Measurements from ENCODE around the gene NAPG.

NAPG gene

GRCh38 chr18:10482985-10483949, 42.6 kb upstream of the NAPG start:
- no peak overlapping the region for H3K4me3 ChIP-seq
- TF ChIP-seq CTCF (IDR thresholded peaks at IDR 0.05) = no peak
- DNase-seq (ENCODE audit: low spot score) = no peak
- no peak overlapping the region for H3K27ac ChIP-seq

GRCh38 chr18:10485475-10485874, 40.4 kb upstream of the NAPG start:
- no peak for TF ChIP-seq CTCF (IDR thresholded peaks at IDR 0.05)
- H3K4me3 ChIP-seq = no peak overlapping the region
- no peak overlapping the region for H3K27ac ChIP-seq
- no peak for DNase-seq (ENCODE audit: low spot score)

GRCh38 chr18:10486362-10486761, 39.5 kb upstream of the NAPG start:
- Histone ChIP-seq H3K27ac (no peak overlapping the region), H3K4me3 (no peak overlapping the region)
- no peak for TF ChIP-seq CTCF (IDR thresholded peaks at IDR 0.05)
- no peak for DNase-seq (ENCODE audit: low spot score)

- H3K4me3 ChIP-seq = no peak overlapping the region
- H3K27ac ChIP-seq = no peak overlapping the region
- no peak for TF ChIP-seq CTCF (IDR thresholded peaks at IDR 0.05)
- no peak for DNase-seq (ENCODE audit: low spot score)
Observed at GRCh38 chr18:10487154-10487553, 38.7 kb upstream of the NAPG start.

GRCh38 chr18:10488017-10488416, 37.8 kb upstream of the NAPG start:
- no peak for DNase-seq (ENCODE audit: low spot score)
- H3K27ac ChIP-seq = no peak overlapping the region
- no peak overlapping the region for H3K4me3 ChIP-seq
- no peak for TF ChIP-seq CTCF (IDR thresholded peaks at IDR 0.05)

- H3K27ac ChIP-seq = no peak overlapping the region
- H3K4me3 ChIP-seq = no peak overlapping the region
- TF ChIP-seq CTCF (IDR thresholded peaks at IDR 0.05) = no peak
- no peak for DNase-seq (ENCODE audit: low spot score)
Observed at GRCh38 chr18:10490401-10491165, 35.2 kb upstream of the NAPG start.

All from coronary artery (tissue), 2 donors.